ENCODE data around the gene PRKCZ. TPM values are rescaled to one million over a fixed set of nuclear protein-coding genes. Genes with fewer than 3 reads are reported as not detected.

Gene PRKCZ
- total RNA-seq, 4 donors from 2014 or later = 3.1 to 5.4 (median 4.7) TPM

- Histone ChIP-seq H3K27me3 (peaks cover 0 to 71% (median 0%) of the 10 kb centered on the region in 4 donors), H3K9me3 (peaks cover 0 to 22% (median 4%) of the 10 kb centered on the region in 4 donors), H3K4me1 (no peaks in the 10 kb centered on the region), H3K4me3 (no peak overlapping the region), H3K36me3 (no peaks in the 10 kb centered on the region), H3K27ac (replicated peaks in 1 of 4) (no peak overlapping the region)
- no peak for DNase-seq (ENCODE audit: extremely low spot score)
- TF ChIP-seq POLR2AphosphoS5 (IDR thresholded peaks at IDR 0.05) (no peak), POLR2A (IDR thresholded peaks at IDR 0.05; ENCODE audit: low read depth) (no peak), EP300 (IDR thresholded peaks at IDR 0.05) (no peak), CTCF (IDR thresholded peaks at IDR 0.05) (no peak)
- intact Hi-C loops (cut with DNase I) = no loop called here
- 87% methylated on average over 10 of the region's 17 CpGs for WGBS
Observed at GRCh38 chr1:2067981-2068380, 17.8 kb downstream of the PRKCZ start.

- Histone ChIP-seq H3K27ac (replicated peaks in 1 of 4) (no peak overlapping the region), H3K9me3 (peaks cover 0 to 21% (median 4%) of the 10 kb centered on the region in 4 donors), H3K36me3 (no peaks in the 10 kb centered on the region), H3K27me3 (peaks cover 0 to 75% (median 0%) of the 10 kb centered on the region in 4 donors), H3K4me1 (no peaks in the 10 kb centered on the region), H3K4me3 (no peak overlapping the region)
- 93% methylated on average over 16 of the region's 19 CpGs for WGBS
- TF ChIP-seq POLR2AphosphoS5 (IDR thresholded peaks at IDR 0.05) (no peak), POLR2A (IDR thresholded peaks at IDR 0.05; ENCODE audit: low read depth) (no peak), CTCF (IDR thresholded peaks at IDR 0.05) (no peak), EP300 (IDR thresholded peaks at IDR 0.05) (no peak)
- intact Hi-C loops (cut with DNase I) = no loop called here
- DNase-seq (ENCODE audit: extremely low spot score) = no peak
Observed at GRCh38 chr1:2068951-2069350, 18.7 kb downstream of the PRKCZ start.

- H3K4me1 ChIP-seq = no peaks in the 10 kb centered on the region
- no peaks in the 10 kb centered on the region for H3K36me3 ChIP-seq
- H3K27me3 ChIP-seq = peaks cover 0 to 79% (median 0%) of the 10 kb centered on the region in 4 donors
- TF ChIP-seq CTCF (IDR thresholded peaks at IDR 0.05) (no peak), POLR2A (IDR thresholded peaks at IDR 0.05; ENCODE audit: low read depth) (no peak), POLR2AphosphoS5 (IDR thresholded peaks at IDR 0.05) (no peak), EP300 (IDR thresholded peaks at IDR 0.05) (no peak)
- no peak for DNase-seq (ENCODE audit: extremely low spot score)
- 80% methylated on average over 2 of the region's 11 CpGs for WGBS
- no peak overlapping the region for H3K27ac ChIP-seq (replicated peaks in 1 of 4)
- intact Hi-C loops (cut with DNase I) = no loop called here
- peaks cover 0 to 11% (median 2%) of the 10 kb centered on the region in 4 donors for H3K9me3 ChIP-seq
- no peak overlapping the region for H3K4me3 ChIP-seq
Observed at GRCh38 chr1:2070016-2070415, 19.8 kb downstream of the PRKCZ start.

GRCh38 chr1:2070800-2071530, 20.8 kb downstream of the PRKCZ start:
- no peak for TF ChIP-seq POLR2A (IDR thresholded peaks at IDR 0.05; ENCODE audit: low read depth)
- no peak for TF ChIP-seq EP300 (IDR thresholded peaks at IDR 0.05)
- no peak for DNase-seq (ENCODE audit: extremely low spot score)
- intact Hi-C loops (cut with DNase I) = no loop called here
- H3K27me3 ChIP-seq = peaks cover 0 to 88% (median 0%) of the 10 kb centered on the region in 4 donors
- no peaks in the 10 kb centered on the region for H3K4me1 ChIP-seq
- H3K36me3 ChIP-seq = no peaks in the 10 kb centered on the region
- H3K27ac ChIP-seq (replicated peaks in 1 of 4) = no peak overlapping the region
- H3K4me3 ChIP-seq = no peak overlapping the region
- peaks cover 0 to 2% (median under 1%) of the 10 kb centered on the region in 4 donors for H3K9me3 ChIP-seq
- 88% methylated on average over 17 of the region's 36 CpGs for WGBS

GRCh38 chr1:2072109-2072806, 22.0 kb downstream of the PRKCZ start:
- DNase-seq (ENCODE audit: extremely low spot score) = no peak
- Histone ChIP-seq H3K4me3 (no peak overlapping the region), H3K27ac (replicated peaks in 1 of 4) (no peak overlapping the region), H3K36me3 (no peaks in the 10 kb centered on the region), H3K9me3 (peaks cover 0 to 8% (median 7%) of the 10 kb centered on the region in 4 donors), H3K4me1 (no peaks in the 10 kb centered on the region), H3K27me3 (peaks cover 0 to 100% (median 0%) of the 10 kb centered on the region in 4 donors)
- 78% methylated on average over 18 of the region's 25 CpGs for WGBS
- intact Hi-C loops (cut with DNase I) = no loop called here
- TF ChIP-seq POLR2A (IDR thresholded peaks at IDR 0.05; ENCODE audit: low read depth) (no peak), CTCF (IDR thresholded peaks at IDR 0.05) (no peak), EP300 (IDR thresholded peaks at IDR 0.05) (no peak), POLR2AphosphoS5 (IDR thresholded peaks at IDR 0.05) (no peak)

Data from esophagus muscularis mucosa (tissue), 4 donors.